K562 (cell line): ENCODE measurements around the gene TMLHE.
"Not testable (repeated sequence)": the region's sequence is repeated elsewhere in the genome, so short reads cannot be mapped to it uniquely, and the experiment has no call there.

ENCODE experiments used
- CHD1 ChIP-seq: fragments of 200-600 bp; sonication (generic); IDR thresholded peaks from one replicate; pipeline ENCODE4 v1.6.1; 2012; ENCODE audit warnings: mild to moderate bottlenecking, moderate library complexity, low read length, inconsistent platforms
- EHMT2 ChIP-seq: fragments of 450-650 bp; IDR thresholded peaks from 2 replicates; pipeline ENCODE4 v1.6.1; 2018; ENCODE audit warnings: antibody characterized with exemption
- EP300 ChIP-seq: IDR thresholded peaks from 2 replicates; pipeline ENCODE4 v1.6.1; 2012; ENCODE audit warnings: low read length, improper control_type of control experiment
- FIP1L1 ChIP-seq: fragments of 200-400 bp; formaldehyde crosslinking; IDR thresholded peaks from 2 replicates; pipeline ENCODE4 v1.6.1; 2018; ENCODE audit warnings: mild to moderate bottlenecking, low read depth, low read length; ENCODE audit not compliant: poor library complexity, severe bottlenecking
- MAX ChIP-seq: sonication (generic); formaldehyde crosslinking; IDR thresholded peaks from 2 replicates; pipeline ENCODE4 v1.9.0; 2022; ENCODE audit warnings: mild to moderate bottlenecking, missing genetic modification reagents
- POLR2AphosphoS5 ChIP-seq: IDR thresholded peaks from 2 replicates; pipeline ENCODE4 v1.6.1; 2011; ENCODE audit warnings: mild to moderate bottlenecking, low read depth, low read length, moderate library complexity; ENCODE audit not compliant: control insufficient read depth, insufficient read depth
- SFPQ ChIP-seq: fragments of 200-400 bp; formaldehyde crosslinking; IDR thresholded peaks from 2 replicates; pipeline ENCODE4 v1.6.1; 2017; ENCODE audit warnings: mild to moderate bottlenecking, low read depth, low read length, moderate library complexity
- SRSF9 ChIP-seq: fragments of 200-400 bp; formaldehyde crosslinking; IDR thresholded peaks from 2 replicates; pipeline ENCODE4 v1.6.1; 2017; ENCODE audit warnings: low read depth, low read length, borderline replicate concordance
- ZFX ChIP-seq: sonication (generic); formaldehyde crosslinking; IDR thresholded peaks from 2 replicates; pipeline ENCODE4 v1.8.0; 2022; ENCODE audit warnings: mild to moderate bottlenecking, missing genetic modification reagents, moderate library complexity
- ZNF146 ChIP-seq: IDR thresholded peaks from one replicate; pipeline ENCODE4 v1.6.1; 2018; ENCODE audit warnings: missing compliant biosample characterization; ENCODE audit not compliant: unreplicated experiment
- TF ChIP-seq, protein P1 (sequence below), 3 experiments: IDR thresholded peaks in 2 of 3; conservative IDR thresholded peaks in 1 of 3; 2 replicates each; pipeline ENCODE4 v1.5.1; 2011 to 2012; ENCODE audit warnings: low read length in 3 of 3, mild to moderate bottlenecking in 3 of 3, control low read depth in 2 of 3, improper control_type of control experiment in 1 of 3, inconsistent platforms in 1 of 3, low read depth in 1 of 3, mixed read lengths in 1 of 3, moderate library complexity in 1 of 3; ENCODE audit not compliant: insufficient read depth in 2 of 3

- not testable (repeated sequence) for TF ChIP-seq ZFX; MAX (CRISPR knock-in tag); EP300; ZNF146 (CRISPR knock-in tag); POLR2AphosphoS5; SRSF9; FIP1L1; EHMT2; CHD1; SFPQ
- TF ChIP-seq, protein P1, sequence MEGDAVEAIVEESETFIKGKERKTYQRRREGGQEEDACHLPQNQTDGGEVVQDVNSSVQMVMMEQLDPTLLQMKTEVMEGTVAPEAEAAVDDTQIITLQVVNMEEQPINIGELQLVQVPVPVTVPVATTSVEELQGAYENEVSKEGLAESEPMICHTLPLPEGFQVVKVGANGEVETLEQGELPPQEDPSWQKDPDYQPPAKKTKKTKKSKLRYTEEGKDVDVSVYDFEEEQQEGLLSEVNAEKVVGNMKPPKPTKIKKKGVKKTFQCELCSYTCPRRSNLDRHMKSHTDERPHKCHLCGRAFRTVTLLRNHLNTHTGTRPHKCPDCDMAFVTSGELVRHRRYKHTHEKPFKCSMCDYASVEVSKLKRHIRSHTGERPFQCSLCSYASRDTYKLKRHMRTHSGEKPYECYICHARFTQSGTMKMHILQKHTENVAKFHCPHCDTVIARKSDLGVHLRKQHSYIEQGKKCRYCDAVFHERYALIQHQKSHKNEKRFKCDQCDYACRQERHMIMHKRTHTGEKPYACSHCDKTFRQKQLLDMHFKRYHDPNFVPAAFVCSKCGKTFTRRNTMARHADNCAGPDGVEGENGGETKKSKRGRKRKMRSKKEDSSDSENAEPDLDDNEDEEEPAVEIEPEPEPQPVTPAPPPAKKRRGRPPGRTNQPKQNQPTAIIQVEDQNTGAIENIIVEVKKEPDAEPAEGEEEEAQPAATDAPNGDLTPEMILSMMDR (IDR thresholded peaks at IDR 0.05 in 2 of 3, conservative IDR thresholded peaks at IDR 0.05 in 1 of 3; ENCODE audit: insufficient read depth in 2 of 3, low read depth in 1 of 3, low read length in 3 of 3) = not testable (repeated sequence)
These were observed 154.8 kb downstream of the TMLHE start for GRCh38 chrX:155457761-155458447.
